HT-29 (cell line): Measurements from ENCODE around the gene GBP2. TPM values are rescaled to one million over a fixed set of nuclear protein-coding genes. Genes with fewer than 3 reads are reported as not detected.
"Not testable (repeated sequence)": the region's sequence is repeated elsewhere in the genome, so short reads cannot be mapped to it uniquely, and the experiment has no call there.

Source experiments
- DNase-seq: peaks from one replicate; pipeline ENCODE4 v3.0.0-alpha.2; 2015; ENCODE audit warnings: low spot score
- total RNA-seq: library from RNA; depleted of rRNA; stranded (reverse); fragments of >200 nt; shearing (Covaris generic); gene quantifications from 2 replicates; pipeline ENCODE4 v1.2.3, GENCODE V29; 2014

GBP2 gene
- total RNA-seq, 1 experiment from 2014 or later = 11.0 TPM

DNA sequence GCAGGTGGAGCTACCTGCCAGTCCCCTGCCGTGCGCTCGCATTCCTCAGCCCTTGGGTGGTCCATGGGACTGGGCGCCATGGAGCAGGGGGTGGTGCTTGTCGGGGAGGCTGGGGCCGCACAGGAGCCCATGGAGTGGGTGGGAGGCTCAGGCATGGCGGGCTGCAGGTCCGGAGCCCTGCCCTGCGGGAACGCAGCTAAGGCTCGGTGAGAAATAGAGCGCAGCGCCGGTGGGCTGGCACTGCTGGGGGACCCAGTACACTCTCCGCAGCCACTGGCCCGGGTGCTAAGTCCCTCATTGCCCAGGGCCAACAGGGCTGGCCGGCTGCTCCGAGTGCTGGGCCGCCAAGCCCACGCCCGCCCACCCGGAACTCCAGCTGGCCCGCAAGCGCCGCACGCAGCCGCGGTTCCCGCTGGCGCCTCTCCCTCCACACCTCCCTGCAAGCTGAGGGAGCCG, 2.1 kb upstream of the GBP2 start:
- DNase-seq = not testable (repeated sequence)

DNA sequence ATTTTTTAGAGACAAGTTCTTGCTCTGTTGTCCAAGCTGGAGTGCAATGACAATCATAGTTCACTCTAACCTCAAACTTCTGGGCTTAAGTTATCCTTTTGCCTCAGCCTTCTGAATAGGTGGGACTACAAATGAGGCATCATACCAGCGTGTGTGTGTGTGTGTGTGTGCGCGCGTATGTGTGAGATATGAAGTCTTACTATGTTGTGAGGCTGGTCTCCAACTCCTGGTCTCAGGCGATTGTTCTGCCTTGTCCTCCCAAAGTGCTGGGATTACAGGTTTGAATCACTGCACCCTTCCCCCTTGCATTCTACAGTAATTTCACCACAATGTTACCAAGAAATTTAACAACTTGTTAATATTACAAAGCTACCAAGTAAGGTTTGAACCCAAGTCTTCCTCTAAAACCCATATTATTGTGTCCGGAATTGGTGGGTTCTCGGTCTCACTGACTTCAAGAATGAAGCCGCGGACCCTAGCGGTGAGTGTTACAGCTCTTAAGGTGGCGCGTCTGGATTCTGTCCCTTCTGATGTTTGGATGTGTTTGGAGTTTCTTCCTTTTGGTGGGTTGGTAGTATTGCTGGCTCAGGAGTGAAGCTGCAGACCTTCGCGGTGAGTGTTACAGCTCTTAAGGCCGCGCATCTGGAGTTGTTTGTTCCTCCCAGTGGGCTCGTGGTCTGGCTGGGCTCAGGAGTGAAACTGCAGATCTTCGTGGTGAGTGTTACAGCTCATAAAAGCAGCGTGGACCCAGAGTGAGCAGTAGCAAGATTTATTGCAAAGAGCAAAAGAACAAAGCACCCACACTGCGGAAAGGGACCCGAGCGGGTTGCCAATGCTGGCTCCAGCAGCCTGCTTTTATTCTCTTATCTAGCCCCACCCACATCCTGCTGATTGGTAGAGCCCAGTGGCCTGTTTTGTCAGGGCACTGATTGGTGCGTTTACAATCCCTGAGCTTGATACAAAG, 970 bp upstream of the GBP2 start:
- DNase-seq = not testable (repeated sequence)

DNA sequence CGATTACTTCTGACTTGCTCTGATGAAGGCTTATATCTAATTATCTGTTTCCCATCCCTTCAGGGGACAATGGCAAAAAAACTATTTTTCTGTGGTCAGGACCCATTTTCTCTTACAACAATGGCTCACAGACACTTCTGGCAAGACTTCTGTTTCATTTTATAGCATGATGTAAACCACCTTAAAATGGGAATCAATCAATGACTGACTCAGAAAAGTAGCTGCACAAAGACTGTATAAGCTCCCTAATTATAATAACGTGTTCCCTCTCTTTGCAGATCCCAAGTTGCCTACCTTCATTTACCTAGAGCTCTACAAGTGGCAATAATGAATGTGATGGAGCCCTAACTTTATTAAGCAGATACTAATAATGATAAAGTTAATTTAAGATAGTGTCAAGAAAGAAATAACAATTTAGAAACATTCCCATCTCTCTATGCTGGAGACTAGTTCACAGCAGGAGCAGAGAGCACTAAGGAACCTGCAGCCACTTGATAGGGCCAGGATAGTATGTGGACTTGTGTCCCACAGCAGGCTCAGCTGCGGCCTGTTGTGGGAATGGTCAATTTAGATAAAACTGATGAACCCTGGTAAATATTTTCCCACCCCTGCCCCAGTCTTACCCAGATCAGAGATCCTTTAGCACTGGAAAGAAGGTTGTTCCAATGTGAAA, 538 bp downstream of the GBP2 start:
- no peak for DNase-seq

DNA sequence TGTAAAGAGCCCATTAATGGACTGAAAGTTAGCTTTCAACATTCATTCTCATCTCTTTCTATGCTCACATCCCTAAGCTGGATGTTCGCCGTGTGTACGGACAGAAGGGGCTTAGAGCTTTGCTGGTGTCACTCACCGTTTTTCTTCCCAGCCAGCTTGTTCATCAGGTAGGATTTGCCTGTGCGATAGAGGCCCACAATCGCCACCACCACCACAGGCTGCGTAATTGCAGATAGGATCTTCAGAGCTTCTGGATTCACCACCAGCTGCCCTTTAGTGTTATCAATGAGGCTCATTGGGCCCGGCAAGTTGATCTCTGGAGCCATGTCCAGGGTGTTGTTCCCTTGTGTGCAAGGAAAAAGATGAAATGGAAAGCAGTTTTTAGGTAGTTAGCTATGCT, 4.3 kb downstream of the GBP2 start:
- DNase-seq = no peak

DNA sequence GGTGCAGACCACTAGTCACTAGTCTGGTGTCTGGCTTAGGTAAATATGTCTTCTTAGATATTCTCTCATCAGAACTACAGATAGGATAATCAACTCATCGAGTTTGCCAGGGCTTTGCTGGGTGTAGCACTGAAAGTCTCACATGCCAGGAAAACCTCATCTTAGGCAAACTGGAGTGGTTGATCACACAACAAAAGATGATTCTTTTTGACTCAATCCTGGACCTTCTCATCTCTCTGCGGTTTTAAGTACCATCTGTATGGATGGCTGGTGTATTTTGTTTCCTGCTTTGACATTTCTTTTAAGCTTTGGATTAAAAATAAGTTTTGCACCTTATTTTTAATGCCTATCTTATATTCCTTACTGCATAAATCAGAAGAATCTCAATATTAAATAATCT, 11.3 kb downstream of the GBP2 start:
- no peak for DNase-seq

DNA sequence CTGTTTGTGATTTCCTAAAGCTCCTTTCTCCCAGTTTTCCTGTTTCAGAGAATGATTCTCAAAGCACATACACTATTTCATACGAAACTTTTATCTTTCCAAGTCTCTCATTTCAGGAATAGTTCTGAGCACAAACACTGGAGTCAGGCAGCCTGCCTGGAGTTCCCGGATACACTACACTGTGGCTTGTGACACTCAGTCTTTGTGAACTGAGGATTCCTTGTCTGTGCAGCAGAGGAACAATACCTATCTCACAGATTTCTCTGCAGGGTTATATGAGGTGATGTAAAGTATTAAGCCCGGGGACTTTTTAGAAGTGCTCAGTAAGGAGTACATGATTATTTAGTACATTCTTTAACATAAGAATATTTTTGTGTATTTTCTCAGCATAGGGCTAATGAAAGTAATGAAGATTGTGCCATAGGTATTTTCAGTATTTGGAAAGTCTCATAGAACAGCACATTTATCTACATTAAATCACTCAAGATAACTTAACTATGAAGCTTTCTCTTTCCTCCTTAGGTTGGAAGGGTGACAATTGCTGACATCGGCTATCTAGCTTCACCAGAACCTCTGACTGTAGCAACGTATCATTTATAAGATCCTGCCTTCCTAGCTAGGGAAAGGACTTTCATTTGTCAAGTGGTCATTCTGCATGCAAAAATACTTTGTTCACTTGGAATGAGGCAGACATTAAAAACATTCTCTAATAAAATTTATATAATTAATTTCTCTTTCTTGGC, 12.9 kb downstream of the GBP2 start:
- DNase-seq = no peak

DNA sequence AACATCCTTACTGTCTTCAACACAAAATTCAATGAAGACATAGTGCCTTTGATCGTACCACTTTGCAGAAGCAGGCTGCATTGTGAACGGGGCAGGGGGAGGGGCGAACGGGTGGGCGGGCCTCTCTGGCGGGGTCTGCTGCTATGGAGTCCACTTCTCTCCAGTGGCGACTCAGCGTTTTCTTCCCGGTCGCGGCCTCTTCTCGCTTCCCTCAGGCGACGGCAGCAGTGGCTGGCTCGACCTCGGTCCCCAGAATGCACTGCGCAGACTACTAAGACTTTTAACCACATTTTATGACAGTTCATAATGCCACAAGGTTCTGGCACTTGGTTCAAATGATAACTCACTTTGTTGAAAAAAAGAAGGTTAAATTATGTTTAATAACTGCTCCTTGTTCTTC, 21.2 kb downstream of the GBP2 start:
- DNase-seq = no peak

DNA sequence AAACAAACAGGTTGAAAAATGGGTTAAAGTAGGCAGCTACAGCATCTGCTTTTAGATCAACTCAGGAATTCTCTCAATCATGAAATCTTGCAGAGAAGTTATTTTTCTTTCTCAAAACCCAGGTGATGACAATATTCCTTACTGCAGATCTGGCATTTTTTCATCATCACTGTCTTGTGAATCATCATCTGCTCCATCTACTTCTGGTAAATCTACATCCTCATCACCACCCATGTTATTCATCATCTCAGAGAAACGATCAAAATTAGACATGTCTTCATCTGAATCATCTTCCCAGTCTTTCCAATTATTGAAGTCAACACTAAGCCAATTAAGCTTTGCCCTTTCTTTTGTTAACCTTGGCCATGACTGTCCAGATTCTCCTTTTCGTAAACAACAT, 21.8 kb downstream of the GBP2 start:
- no peak for DNase-seq

DNA sequence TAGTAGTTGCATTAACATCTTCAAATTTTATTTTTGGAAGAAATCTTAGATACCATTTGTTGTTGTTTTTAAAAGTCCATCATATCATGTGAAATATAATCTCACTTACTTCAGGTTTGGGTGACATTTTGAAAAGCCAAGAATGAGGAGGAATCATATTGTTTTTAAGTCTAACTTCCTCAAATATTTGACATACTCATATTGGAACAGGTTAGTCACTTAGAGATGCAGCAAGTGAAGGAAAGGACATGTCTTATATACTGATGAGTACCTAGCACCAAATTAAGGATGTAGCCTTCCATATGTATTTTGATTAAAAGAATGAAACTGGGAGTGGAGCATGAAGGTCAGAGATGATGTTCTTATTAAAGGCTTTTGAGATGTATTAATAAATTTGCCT, 23.9 kb downstream of the GBP2 start:
- no peak for DNase-seq

DNA sequence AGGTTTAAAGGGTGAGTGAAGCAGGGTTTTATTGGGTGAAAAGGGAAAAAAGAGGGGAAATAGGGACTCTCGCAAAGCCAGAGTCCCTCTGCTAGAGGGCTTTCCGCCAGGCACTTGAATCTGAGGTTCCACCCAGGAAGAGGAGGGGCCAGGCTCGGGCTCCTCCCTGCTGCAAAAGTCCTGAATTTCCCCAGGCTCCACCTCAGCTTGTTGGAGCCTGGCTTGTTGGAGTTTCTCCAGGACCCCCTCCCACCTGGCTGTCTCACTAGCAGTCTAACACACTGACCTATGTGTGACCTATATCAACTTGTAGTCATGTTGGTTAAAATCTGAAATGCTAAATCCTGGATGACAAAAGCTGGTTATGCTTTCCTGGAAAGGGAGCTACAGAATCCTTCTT, 25.5 kb downstream of the GBP2 start:
- no peak for DNase-seq

DNA sequence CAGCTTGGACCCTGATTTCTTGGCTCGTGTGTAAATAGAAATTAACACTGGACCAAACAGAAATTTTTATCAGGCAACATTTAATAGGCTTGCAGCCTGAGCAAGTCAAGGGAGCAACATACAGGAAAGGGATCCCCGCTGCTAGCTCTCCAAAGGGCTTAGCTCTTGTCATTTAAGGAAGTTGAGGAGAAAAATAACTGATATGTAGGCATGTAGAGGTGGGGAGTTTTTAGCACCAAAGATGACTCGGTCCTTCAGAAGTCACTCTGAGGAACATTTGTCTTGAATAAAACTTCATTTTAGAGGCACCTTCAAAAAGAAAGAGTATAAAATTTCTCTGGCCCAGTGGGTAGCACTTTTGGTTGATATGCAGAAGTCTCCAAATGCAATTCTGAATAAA, 27.1 kb downstream of the GBP2 start:
- no peak for DNase-seq

DNA sequence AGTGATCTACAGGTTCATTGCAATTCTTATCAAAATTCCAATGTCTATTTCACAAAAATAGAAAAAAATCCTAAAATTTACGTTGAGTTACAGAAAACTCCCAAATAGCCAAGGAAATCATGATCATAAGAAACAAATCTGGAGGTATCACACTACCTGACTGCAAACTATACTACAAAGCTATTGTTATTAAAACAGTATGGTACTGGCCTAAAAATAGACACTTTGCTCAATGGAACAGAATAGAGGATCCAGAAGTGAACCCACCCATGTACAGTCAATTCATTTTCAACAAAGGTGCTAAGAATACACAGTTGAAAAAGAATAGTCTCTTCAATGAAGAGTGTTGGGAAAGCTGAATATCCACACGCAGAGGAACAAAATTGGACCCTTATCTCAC, 30.2 kb downstream of the GBP2 start:
- no peak for DNase-seq

DNA sequence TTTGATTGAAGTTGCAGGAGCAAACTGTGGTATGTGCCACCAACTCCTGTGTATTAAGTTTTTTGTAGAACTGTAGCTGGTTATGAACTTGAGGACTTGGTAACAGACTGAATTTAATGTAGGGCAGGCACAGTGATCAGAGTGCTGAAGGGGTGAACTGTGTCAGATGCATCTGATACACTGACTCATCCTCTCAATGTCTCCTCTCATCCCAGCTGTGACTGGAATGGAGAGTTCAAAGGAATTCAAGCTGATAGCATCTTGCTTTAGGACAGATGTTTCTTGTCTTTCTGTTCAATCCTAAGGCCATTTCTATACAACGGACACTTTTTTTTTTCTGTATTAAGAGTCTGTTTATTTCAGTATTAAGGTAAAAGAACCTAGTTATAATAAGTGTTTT, 36.0 kb downstream of the GBP2 start:
- no peak for DNase-seq

DNA sequence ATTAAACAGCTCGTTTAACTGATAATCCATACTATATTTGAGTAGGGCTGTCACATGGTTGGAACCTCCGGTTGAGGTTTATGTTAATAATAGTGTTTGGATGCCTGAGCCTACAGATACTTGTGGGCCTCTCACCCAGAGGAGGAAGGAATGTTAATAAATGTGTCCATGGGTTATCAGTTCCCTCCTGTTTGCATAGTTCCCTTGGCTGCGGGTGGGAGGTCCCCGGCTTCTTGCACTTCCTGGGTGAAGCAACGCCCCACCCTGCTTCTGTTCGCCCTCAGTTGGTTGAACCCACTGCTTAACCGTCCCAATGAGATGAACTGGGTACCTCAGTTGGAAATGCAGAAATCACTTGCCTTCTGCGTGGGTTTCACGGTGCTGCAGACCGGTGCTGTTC, 37.3 kb downstream of the GBP2 start:
- peak; percentile 70 for DNase-seq

DNA sequence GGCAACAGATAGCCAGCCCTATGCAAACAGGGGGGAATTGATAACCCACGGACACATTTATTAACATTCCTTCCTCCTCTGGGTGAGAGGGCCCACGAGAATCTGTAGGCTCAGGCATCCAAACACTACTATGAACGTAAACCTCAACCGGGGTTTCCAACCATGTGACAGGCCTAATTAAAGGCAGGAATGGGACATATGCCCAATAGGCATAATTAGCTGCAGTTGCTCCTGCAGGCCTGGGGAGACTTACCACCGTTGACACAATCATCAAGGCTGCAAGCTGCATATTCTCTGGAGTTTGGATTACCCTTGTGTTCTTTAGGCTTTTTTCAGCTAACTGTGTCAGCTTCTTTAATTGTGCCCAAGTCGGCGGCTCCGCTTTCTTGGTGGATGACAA, 38.7 kb downstream of the GBP2 start:
- no peak for DNase-seq

DNA sequence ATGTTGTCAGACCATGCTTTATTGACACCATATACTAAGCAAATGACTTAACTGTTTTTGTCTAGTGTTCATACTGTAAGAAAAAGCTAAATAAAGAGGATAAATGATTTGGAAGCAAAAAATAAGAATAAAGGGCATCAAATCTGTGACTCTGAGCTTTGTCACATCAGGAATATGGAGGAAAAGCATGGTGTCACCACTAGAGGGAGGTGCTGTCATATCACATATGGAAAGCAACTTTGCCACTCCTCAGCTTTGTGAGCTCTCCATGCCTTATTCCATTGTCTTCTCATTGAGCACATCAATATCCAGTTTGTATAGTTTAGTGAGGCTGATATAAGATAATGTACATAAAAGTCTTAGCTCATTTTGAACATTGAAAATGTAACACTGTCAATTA, 40.1 kb downstream of the GBP2 start:
- peak; percentile 74 for DNase-seq

DNA sequence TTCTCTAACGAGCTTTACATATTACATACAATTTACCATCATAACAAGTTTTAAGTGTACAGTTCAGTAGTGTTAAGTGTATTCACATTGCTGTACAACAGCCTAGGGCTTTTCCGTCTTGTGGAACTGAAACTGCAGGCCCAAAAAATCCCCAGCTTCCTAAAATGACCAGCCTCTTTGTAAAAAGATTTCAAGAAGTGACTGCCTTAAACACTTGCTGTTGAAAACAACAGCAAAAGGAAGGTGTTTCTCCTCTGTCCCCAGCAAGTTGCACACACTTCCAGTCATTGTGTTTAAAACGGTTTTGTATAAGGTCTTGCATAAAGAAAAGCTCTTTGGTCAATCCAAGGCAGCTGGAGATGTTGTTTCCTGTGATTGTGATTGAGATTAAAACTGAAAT, 44.9 kb downstream of the GBP2 start:
- no peak for DNase-seq

DNA sequence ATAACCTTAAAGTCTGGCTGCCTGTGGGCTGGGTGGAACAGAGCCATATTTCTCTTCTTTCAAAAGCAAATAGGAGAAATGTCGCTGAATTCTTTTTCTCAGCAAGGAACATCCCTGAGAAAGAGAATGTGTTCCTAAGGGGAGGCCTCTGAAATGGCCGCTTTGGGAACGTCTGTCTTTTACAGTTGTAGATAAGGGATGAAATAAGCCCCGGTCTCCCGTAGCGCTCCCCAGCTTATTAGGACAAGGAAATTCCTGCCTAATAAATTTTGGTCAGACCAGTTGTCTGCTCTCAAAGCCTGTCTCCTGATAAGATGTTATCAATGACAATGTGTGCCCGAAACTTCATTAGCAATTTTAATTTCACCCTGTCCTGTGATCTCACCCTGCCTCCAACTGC, 45.8 kb downstream of the GBP2 start:
- DNase-seq = not testable (repeated sequence)

DNA sequence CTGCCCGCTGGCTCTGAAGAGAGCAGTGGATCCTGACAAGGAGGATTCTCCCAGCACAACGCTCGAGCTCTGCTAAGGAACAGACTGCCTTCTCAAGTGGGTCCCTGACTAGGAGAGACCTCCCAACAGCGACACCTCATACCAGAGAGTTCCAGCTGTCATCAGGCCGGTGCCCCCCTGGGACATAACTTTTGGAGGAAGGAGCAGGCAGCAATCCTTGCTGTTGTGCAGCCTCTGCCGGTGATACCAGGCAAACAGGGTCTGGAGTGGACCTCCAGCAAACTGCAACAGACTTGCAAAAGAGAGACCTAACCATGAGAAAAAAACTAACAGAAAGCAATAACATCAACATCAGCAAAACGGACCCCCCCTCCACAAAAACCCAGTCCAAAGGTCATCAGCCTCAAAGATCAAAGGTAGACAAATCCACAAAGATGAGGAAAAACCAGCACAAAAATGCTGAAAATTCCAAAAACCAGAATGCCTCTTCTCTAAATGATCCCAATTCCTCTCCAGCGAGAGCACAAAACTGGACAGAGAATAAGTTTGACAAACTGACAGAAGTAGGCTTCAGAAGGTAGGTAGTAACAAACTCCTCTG, 53.3 kb downstream of the GBP2 start:
- not testable (repeated sequence) for DNase-seq

DNA sequence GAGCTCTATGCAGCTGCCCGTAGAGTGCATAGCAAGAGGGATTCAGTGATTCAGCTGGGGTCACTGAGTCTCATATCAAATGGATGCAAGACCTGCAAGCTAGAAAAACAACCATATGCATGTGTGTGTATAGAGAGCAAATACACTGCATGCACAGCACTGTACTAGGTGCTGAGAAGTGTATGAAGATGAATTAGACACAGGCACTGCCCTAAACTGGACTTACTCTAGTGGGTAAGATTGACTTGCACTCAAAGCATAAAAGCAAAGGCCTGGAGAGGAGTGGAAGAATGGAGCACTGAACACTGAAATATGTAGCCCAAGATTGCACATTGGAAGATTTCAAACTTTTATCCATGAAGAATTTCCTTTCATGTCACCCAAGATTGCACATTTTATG, 55.4 kb downstream of the GBP2 start:
- no peak for DNase-seq

DNA sequence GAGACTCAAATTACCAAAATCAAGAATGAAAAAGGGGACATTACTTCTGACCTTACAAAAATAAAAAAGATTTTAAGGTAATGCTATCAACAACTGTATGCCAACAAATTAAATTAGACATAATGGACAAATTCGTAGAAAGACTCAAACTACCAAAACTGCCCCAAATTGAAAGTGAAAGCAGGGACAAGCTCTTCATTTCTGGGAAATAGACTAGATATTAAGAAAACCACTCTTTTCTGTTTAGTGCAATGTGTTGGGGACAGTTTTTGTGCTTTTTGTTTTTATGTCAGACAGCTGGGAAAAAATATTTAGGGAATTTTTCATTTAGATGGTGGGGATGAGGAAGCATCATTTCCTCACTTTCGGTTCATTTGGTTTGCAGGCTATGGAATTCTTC, 56.0 kb downstream of the GBP2 start:
- DNase-seq = no peak

DNA sequence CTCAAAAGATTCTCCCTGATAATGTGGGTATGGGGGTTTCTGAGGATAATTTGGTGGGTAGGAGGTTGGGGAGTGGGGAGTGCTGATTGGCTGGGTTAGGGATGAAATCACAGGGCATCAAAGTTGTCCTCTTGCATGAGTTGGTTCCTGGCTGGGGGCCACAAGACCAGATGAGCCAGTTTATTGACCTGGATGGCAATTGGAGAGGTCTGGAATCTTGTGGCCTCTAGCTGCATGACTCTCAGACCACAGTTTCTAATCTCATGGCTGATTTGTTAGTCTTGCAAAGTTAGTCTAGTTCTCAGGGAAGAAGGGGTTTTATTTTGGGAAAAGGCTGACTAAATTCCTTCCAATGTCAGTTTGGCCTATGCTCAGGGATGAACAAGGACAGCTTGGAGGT, 57.6 kb downstream of the GBP2 start:
- no peak for DNase-seq
